K562 (cell line): Measurements from ENCODE around the gene PEX11A.

Experiments used
- CTCF ChIP-seq, 3 experiments: IDR thresholded peaks in 2 of 3; conservative IDR thresholded peaks in 1 of 3; 2 replicates each; pipeline ENCODE4 v1.5.1; 2011 to 2012; ENCODE audit warnings: low read length in 3 of 3, mild to moderate bottlenecking in 3 of 3, control low read depth in 2 of 3, improper control_type of control experiment in 1 of 3, inconsistent platforms in 1 of 3, low read depth in 1 of 3, mixed read lengths in 1 of 3, moderate library complexity in 1 of 3; ENCODE audit not compliant: insufficient read depth in 2 of 3
- ELK3 ChIP-seq: fragments of 450-650 bp; formaldehyde crosslinking; IDR thresholded peaks from 2 replicates; pipeline ENCODE4 v1.4.0; 2020; ENCODE audit warnings: mild to moderate bottlenecking
- JUNB ChIP-seq: fragments of 450-650 bp; formaldehyde crosslinking; conservative IDR thresholded peaks from 2 replicates; pipeline ENCODE4 v1.4.0; 2020; ENCODE audit warnings: mild to moderate bottlenecking
- ZBTB11 ChIP-seq, 3 experiments: fragments of 200-800 bp in 1 of 3; fragments of 250-450 bp in 1 of 3; fragments of 450-650 bp in 1 of 3; sonication (Bioruptor Pico) in 1 of 3; sonication (Bioruptor generic) in 1 of 3; formaldehyde crosslinking in 1 of 3; IDR thresholded peaks; 2 replicates each; pipeline versions ENCODE4 v1.6.1 to v1.8.0; 2016 to 2022; ENCODE audit warnings: mild to moderate bottlenecking in 2 of 3, missing genetic modification characterization in 2 of 3, missing compliant biosample characterization in 1 of 3, moderate library complexity in 1 of 3
- ZNF274 ChIP-seq: IDR thresholded peaks from 2 replicates; pipeline ENCODE4 v1.6.1; 2011; ENCODE audit warnings: low read depth, mild to moderate bottlenecking, low read length, moderate library complexity, borderline replicate concordance
- ZNF780A ChIP-seq: fragments of 250-450 bp; sonication (Bioruptor Pico); IDR thresholded peaks from 2 replicates; pipeline ENCODE4 v1.5.0; 2021; ENCODE audit warnings: mild to moderate bottlenecking

DNA sequence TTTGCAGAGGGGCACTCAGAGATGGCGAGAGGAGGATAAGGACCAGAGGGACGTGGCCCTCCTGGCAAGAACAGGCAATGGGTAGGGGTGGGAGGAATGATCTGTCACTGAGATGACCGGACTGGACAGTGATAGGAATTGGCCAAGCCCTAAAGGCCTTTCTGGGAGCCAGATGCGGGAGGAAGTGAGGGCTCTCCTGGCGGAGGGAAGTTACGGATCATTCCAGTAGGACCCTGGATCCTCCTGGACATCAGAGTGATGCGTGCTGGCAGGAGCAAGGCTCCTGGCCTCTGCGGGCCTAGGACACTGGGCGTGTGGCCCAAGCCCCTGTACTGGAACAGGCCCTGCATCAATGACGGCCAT is 58.7 kb downstream of the PEX11A start:
- TF ChIP-seq JUNB (CRISPR knock-in tag) (no peak), CTCF (IDR thresholded peaks at IDR 0.05 in 2 of 3, conservative IDR thresholded peaks at IDR 0.05 in 1 of 3; ENCODE audit: insufficient read depth in 2 of 3, low read depth in 1 of 3, low read length in 3 of 3) (no peak), ZBTB11 (CRISPR knock-in tag; IDR thresholded peaks at IDR 0.05) (no peak), ZNF274 (no peak), ELK3 (CRISPR knock-in tag) (no peak), ZNF780A (CRISPR knock-in tag) (no peak)
